SIG-M5 treated with dmso at 0.1 percent for 504 hours (cell line): Measurements from ENCODE around the gene PAK1IP1.
"Not testable (repeated sequence)": the region's sequence is repeated elsewhere in the genome, so short reads cannot be mapped to it uniquely, and the experiment has no call there.

Experiments
- DNase-seq: peaks from one replicate; lab custom pipeline; 2025; ENCODE audit not compliant: unreplicated experiment; lab: John Stamatoyannopoulos, UW

PAK1IP1 gene

GRCh38 chr6:10742251-10742650 is 47.5 kb downstream of the PAK1IP1 start:
- DNase-seq: no peak

DNA sequence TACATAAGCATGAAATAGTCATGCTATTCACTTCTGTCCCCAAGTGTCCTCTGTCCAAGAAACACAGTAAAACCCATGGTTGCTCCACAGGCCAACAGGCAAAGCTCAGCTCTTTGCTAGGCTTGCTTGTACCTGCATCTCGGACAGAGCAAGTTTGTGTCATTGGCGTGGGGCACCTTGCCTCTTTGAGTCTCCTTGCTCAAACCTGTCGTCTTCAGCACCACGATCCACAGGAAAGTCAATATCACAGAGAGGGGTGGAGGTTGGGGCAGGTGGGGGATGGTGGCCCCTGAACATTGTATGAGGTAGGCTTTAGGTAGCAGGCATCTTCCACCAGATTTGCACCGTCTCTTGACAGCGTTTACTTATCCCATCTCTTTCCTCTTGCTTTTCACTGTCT is 48.7 kb downstream of the PAK1IP1 start:
- no peak for DNase-seq

GRCh38 chr6:10745116-10745515 is 50.3 kb downstream of the PAK1IP1 start:
- no peak for DNase-seq

DNA sequence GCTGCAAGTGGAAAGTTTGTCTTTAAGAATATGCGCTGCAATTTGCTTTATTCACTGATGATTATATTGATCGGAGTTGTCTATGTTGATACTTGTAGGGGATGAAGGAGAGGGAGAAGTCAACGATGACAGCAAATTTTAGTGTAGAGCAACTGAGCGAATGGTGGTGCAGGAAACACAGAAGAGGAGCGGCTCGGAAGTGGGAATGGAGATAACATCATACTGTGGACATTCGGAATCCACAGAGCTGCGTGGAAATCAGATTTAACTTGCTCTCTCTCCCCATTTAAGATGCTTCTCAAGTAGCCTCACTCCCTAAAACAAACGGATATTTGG is 52.1 kb downstream of the PAK1IP1 start:
- DNase-seq: no peak

GRCh38 chr6:10747251-10747972 is 52.6 kb downstream of the PAK1IP1 start, which contains the start of gene TMEM14B:
Gene TMEM14B (plus strand): TSS chr6:10747805. CDS start chr6:10749246, 1,441 bp downstream.
- peak; percentile 92 for DNase-seq

DNA sequence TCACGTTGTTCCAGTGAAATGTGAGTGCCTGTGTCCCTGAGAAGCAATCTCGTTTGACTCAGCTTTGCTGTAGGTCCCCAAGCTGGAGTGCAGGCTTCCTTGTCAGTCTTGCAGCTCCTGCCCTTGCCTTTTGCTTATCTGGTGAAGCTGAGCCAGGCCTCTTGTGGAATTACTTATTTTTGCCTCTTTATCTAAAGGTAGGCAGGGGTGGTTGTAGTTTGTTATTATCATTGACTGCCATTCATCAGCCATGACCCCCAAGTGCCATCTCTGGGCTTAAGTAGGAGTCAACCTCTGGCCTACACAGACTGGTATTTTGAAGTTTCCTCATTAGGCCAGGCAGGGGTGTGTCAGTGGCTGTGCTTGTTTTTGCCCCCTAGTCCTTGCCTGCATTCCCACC is 55.0 kb downstream of the PAK1IP1 start:
- DNase-seq: no peak

DNA sequence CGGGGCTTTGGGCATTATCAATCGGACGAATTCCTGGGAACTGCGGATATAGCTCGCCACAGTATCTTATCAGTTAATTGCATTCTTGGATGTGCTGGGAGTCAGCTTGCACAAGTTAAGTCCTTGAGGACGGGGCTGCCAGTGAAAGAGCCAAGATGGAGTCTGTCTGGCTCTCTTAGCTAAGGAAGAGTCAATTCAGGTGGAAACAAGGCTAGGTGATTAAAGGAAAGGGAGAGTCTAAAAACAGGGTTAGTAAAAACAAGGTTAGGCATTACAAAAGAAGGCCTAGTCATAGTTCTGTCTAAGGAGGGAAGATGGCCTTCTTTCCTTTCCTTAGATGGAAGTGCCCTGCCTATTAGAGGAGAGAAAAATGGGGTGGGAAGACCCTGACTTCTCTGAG is 55.8 kb downstream of the PAK1IP1 start:
- DNase-seq: not testable (repeated sequence)

DNA sequence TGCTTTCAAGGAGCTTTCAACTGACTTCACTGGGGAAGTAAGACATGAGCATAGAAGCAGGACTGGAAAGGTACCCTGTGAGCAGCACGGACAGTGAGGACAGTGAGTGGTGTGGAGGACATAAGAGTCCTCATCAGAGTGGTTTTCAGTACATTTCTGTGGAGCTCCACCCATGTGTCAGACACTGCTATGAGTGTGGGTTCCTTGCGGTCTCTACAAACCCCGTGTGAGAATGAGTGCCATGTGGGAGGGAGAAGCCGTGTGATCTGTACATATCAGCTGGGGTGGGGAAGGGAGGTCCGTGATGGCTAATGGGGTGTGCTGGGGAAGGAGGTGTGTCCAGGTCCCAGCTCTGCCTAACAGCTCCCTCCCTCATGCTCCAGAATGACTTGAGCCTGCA is 57.0 kb downstream of the PAK1IP1 start:
- DNase-seq: not testable (repeated sequence)

DNA sequence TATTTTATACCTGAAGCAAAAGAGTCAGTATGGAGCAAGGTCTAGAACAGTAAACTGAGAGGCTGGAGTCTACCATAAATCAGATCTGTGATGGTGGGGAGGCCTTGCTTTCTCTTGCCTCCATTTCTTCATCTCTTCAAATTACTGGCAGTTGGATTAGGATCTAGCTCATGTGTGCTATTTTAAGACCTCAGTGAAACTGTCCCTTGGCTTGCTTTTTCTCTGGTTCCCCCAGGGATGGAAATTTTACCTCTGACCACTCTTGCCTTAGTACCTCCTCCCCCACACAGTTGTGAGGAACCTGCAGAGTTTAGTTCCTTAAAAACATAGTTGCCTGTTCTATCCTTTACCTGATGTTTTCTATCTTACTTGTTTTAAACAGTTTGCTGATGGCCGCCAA is 61.3 kb downstream of the PAK1IP1 start:
- no peak for DNase-seq
